HG03280 (cell line): ENCODE measurements around the gene SHTN1.

Source experiments
- ATAC-seq: cut with Tn5 transposase; IDR thresholded peaks from one replicate; pipeline ENCODE4 v1.9.1; 2021; ENCODE audit warnings: mild to moderate bottlenecking, moderate library complexity; ENCODE audit not compliant: unreplicated experiment

Gene SHTN1

DNA sequence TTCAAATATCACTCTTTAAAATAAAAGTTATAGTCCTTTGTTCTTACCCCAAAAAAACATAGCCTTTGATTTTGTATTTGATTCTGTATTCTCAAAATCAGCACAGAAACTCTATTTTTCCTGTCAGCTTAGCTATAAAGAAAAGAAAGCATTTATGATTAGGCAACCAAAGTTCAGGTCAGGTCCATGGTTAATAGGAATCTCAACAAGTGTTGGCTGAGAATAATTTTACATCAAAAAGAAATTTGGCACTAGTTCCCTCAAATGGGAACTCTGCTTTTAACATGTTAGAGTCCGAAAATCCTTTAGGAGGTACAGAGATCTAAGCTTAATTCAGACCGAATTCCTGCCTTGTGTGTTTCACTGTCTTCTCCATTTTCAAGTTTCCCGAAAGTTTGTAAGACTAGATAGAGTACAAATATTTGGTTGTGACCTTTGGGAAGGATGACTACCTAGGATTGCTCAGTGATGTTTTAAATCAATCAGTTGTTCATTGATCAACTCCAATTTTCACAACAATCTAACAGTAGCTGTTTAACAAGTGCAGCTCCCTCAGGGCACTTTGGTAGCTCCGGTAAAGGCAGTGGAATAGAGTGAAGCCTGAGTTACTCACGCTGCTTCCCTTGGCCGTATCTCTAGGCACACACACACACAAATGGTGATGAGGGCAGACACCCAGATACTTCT is 164.5 kb downstream of the SHTN1 start:
- no peak for ATAC-seq

GRCh38 chr10:116838143-116838725 is 166.8 kb downstream of the SHTN1 start:
- peak; percentile 71 for ATAC-seq

DNA sequence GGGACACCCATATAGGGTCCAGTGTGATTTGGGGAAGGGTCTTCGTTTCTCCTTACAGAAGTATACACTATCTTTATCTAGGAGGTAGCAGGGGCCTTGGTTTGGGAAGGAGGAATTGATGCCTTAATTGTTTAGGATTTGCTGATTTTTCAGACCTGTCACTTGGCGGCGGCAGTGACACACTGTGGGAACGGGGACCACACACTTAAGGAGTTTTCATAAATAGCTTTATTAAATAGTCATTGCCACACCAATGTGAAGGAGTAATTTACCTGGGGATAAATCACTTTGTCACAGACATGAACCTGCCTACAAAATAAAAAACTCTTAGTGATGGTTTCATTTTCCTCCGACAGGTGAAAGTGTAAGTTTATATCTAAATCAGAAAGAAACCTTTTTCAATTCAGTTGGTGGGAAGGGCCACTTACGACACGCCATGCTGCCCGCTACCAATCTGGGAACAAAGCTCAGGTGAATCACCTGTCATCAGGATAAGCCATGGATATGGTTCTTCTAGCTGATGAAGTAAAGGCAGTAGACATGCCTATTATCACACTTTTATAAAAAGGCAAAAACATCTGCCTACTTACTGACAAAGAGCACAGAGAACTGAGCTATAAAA is 168.0 kb downstream of the SHTN1 start:
- no peak for ATAC-seq

DNA sequence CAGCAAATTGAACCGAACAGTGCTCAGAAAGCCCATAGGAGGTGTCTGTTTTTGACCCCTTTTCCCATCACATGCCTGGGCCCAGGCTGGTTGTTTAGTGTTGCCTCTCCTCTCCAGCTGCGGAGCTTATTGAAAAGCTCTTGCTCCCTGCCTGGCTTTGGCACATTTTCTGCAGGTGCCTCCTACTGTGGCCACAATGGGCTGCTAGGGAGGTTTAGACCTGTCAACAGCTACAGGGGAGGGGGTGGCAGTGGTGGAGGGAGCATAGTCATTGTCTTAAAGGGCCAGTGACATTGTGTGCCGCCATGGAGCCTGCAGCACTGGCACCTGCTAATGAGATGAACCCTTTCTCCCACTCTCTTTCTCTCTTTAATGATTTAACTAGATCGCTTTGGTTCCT is 168.9 kb downstream of the SHTN1 start:
- ATAC-seq = no peak

GRCh38 chr10:116835658-116836057 is 169.3 kb downstream of the SHTN1 start:
- no peak for ATAC-seq

DNA sequence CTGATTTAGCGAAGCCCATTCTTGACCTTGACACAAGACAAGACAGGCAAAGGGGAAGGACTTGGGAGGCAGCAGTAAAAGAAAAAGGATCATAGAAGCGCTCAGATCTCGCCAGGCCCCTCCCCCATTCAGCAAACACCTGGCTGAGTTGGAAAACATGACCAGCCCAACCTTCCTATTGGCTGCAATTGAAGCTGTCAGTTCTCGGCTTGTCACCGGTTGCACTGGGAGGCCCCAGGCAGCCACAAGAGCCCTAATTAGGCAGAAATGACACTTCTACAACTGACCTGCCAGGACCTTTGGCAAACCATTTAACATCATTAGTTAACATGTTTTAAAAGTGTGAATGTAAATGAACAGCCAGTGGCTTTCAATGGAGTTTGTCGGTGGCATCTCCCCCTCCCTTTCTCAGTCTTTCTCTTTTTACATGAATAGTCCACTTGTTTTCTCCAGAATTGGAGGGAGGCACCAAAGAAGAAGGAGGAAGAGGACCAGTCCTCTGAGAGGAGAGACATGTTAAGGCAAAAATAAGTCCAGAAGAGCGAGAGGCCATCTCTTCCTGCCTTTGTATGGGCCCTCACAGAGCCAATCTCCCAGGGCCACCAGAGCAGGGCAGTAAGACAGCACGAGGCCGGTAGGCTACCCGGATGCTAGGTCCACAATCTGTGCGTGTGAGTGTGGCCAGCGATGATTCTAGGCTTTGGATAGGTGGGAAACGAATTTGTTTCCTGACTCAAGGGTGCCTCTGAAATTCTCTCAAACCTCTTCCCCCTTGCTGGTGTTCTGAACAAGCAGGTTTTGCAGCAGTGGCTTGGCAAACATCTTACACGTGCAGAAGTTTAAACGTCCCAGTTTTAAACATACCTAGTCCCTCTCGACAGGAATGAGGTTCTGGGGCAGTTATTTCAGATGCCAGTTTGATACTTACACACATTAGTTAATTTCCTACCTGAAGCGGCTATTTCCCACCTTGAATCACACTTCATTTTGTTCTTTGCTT is 170.7 kb downstream of the SHTN1 start:
- no peak for ATAC-seq

GRCh38 chr10:116831790-116832189 is 173.2 kb downstream of the SHTN1 start:
- ATAC-seq = no peak
